DOHH2 (cell line): ENCODE measurements around the gene NUSAP1.

ENCODE experiments used
- CTCF ChIP-seq: fragments of 200-600 bp; sonication (generic); IDR thresholded peaks from one replicate; pipeline ENCODE4 v1.5.1; 2014; ENCODE audit warnings: antibody characterized with exemption, mild to moderate bottlenecking, low read depth, low read length; ENCODE audit not compliant: poor library complexity, severe bottlenecking
- EZH2phosphoT487 ChIP-seq: fragments of 200-600 bp; sonication (generic); IDR thresholded peaks from 2 replicates; pipeline ENCODE4 v1.6.1; 2017; ENCODE audit warnings: borderline replicate concordance, mild to moderate bottlenecking, antibody characterized with exemption, low read length, moderate library complexity, mixed read lengths

- TF ChIP-seq CTCF (no peak), EZH2phosphoT487 (no peak)
Observed at GRCh38 chr15:41285285-41285684, 47.4 kb upstream of the NUSAP1 start.
